Measurements from ENCODE around the gene USP49. TPM values are rescaled to one million over a fixed set of nuclear protein-coding genes. Genes with fewer than 3 reads are reported as not detected.

USP49 gene
- total and polyA plus RNA-seq, 10 of the 15 experiments (the other 5 are each of a cell fraction or from before 2014, with no cell fraction given), result 1.0 to 7.7 (median 4.3) TPM

DNA sequence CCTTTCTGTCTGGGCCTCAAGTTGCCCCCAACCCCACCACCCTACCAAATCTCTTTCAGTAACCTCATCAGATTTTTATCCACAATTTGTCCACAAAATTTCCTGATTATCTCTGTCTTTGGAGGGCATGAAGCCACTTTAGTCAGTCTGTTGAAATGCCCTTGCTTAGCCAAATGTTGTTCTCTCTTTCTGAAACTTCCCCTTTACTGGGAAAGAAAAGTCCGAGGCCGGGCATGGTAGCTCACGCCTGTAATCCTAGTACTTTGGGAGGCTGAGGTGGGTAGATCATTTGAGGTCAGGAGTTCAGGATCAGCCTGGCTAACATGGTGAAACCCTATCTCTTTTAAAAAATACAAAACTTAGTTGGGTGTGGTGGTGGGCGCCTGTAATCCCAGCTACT, 73.9 kb downstream of the USP49 start (continued):
- TF ChIP-seq SP1 (IDR thresholded peaks at IDR 0.05; ENCODE audit: low read depth, low read length) (no peak), SMAD1 (IDR thresholded peaks at IDR 0.05; ENCODE audit: low read depth, partially characterized antibody) (no peak), WRNIP1 (IDR thresholded peaks at IDR 0.05; ENCODE audit: borderline replicate concordance, low read depth, low read length) (no peak), JUNB (IDR thresholded peaks at IDR 0.05) (no peak), EED (IDR thresholded peaks at IDR 0.05; ENCODE audit: low read depth) (no peak), MXI1 (IDR thresholded peaks at IDR 0.05; ENCODE audit: low read depth, low read length) (no peak), POLR2A (IDR thresholded peaks at IDR 0.05; ENCODE audit: low read depth, low read length) (no peak), NRF1 (conservative IDR thresholded peaks at IDR 0.05; ENCODE audit: low read depth, low read length) (no peak), CREB1 (IDR thresholded peaks at IDR 0.05; ENCODE audit: low read depth) (no peak), NR2F1 (conservative IDR thresholded peaks at IDR 0.05) (no peak), NFYB (IDR thresholded peaks at IDR 0.05; ENCODE audit: insufficient read depth, low read depth, low read length) (no peak), RCOR1 (conservative IDR thresholded peaks at IDR 0.05; ENCODE audit: low read depth, low read length) (no peak), TCF7 (IDR thresholded peaks at IDR 0.05; ENCODE audit: borderline replicate concordance) (no peak)
- TF ChIP-seq, protein P1, sequence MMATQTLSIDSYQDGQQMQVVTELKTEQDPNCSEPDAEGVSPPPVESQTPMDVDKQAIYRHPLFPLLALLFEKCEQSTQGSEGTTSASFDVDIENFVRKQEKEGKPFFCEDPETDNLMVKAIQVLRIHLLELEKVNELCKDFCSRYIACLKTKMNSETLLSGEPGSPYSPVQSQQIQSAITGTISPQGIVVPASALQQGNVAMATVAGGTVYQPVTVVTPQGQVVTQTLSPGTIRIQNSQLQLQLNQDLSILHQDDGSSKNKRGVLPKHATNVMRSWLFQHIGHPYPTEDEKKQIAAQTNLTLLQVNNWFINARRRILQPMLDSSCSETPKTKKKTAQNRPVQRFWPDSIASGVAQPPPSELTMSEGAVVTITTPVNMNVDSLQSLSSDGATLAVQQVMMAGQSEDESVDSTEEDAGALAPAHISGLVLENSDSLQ (IDR thresholded peaks at IDR 0.05), result no peak
- TF ChIP-seq, protein P2, sequence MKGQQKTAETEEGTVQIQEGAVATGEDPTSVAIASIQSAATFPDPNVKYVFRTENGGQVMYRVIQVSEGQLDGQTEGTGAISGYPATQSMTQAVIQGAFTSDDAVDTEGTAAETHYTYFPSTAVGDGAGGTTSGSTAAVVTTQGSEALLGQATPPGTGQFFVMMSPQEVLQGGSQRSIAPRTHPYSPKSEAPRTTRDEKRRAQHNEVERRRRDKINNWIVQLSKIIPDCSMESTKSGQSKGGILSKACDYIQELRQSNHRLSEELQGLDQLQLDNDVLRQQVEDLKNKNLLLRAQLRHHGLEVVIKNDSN (IDR thresholded peaks at IDR 0.05; ENCODE audit: borderline replicate concordance, extremely low read length, insufficient read depth, low read depth, low read length), result no peak

Data from GM12878 (cell line).